Measurements from ENCODE around the gene FRMD4A. TPM values are rescaled to one million over a fixed set of nuclear protein-coding genes. Genes with fewer than 3 reads are reported as not detected.

Gene FRMD4A
- total RNA-seq, 1 experiment from 2014 or later = 7.1 TPM

- ATAC-seq (peak; percentile 90), DNase-seq (peak; percentile 42)
- H2AFZ ChIP-seq (ENCODE audit: low read length) = no peak overlapping the region
- CTCF ChIA-PET = no interaction called here
- no peaks in the 10 kb centered on the region for H3K27me3 ChIP-seq (ENCODE audit: low read length)
- H3K79me2 ChIP-seq (ENCODE audit: low read length) = no peaks in the 10 kb centered on the region
- H3K36me3 ChIP-seq (ENCODE audit: low read depth, low read length) = no peaks in the 10 kb centered on the region
- TF ChIP-seq EZH2phosphoT487 (IDR thresholded peaks at IDR 0.05; ENCODE audit: borderline replicate concordance, low read length) = no peak
- no peak for TF ChIP-seq EZH2 (IDR thresholded peaks at IDR 0.05; ENCODE audit: low read length, unreplicated experiment)
- no peak for TF ChIP-seq CTCF (conservative IDR thresholded peaks at IDR 0.05; ENCODE audit: low read depth, low read length)
- H3K4me2 ChIP-seq (ENCODE audit: low read length) = no peak overlapping the region
- H3K9me2 ChIP-seq (replicated peaks; ENCODE audit: low read length) = no peaks in the 10 kb centered on the region
- no peaks in the 10 kb centered on the region for H4K20me1 ChIP-seq (ENCODE audit: low read length)
- POLR2A ChIA-PET (ENCODE audit: unreplicated experiment) = no interaction called here
- no peaks in the 10 kb centered on the region for H3K9me3 ChIP-seq (ENCODE audit: low read length)
- no peaks in the 10 kb centered on the region for H3F3A ChIP-seq (ENCODE audit: low read length, unreplicated experiment)
- H3K4me3 ChIP-seq (ENCODE audit: low read length) = no peak overlapping the region
- no TSS peak for BruUV-seq (replicated peaks)
- no peak overlapping the region for H3K9ac ChIP-seq (ENCODE audit: low read length)
- no peak overlapping the region for H3K27ac ChIP-seq (ENCODE audit: low read length)
- intact Hi-C loops (cut with micrococcal nuclease) = no loop called here
- peaks cover 5% of the 10 kb centered on the region; the same call in 1 of the 2 replicates for H3K4me1 ChIP-seq (ENCODE audit: insufficient read depth, low read length)
Measured at GRCh38 chr10:13839430-13839990, 491.2 kb downstream of the FRMD4A start.

DNA sequence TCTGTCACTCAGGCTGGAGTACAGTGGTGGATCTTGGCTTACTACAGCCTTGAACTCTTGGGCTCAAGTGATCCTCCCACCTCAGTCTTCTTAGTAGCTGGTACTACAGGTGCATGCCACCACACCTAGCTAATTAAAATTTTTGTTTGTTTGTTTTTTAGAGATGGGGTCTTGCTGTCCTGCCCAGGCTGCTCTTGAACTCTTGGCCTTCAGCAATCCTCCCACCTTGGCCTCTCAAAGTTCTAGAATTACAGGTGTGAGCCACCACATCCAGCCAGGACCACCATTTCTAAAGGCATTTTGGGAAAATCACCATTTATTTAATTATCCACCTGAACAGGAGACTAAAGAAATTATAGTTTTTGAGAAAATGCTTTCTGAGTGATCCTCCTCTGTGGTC is 491.7 kb downstream of the FRMD4A start:
- DNase-seq (no peak), ATAC-seq (no peak)
- ChIA-PET CTCF (no interaction called here), POLR2A (ENCODE audit: unreplicated experiment) (no interaction called here)
- Histone ChIP-seq H3K36me3 (ENCODE audit: low read depth, low read length) (no peaks in the 10 kb centered on the region), H4K20me1 (ENCODE audit: low read length) (no peaks in the 10 kb centered on the region), H3K4me1 (ENCODE audit: insufficient read depth, low read length) (peaks cover 5% of the 10 kb centered on the region; the same call in 1 of the 2 replicates), H3F3A (ENCODE audit: low read length, unreplicated experiment) (no peaks in the 10 kb centered on the region), H3K27ac (ENCODE audit: low read length) (no peak overlapping the region), H3K9me2 (replicated peaks; ENCODE audit: low read length) (no peaks in the 10 kb centered on the region), H3K4me3 (ENCODE audit: low read length) (no peak overlapping the region), H3K4me2 (ENCODE audit: low read length) (no peak overlapping the region), H3K9me3 (ENCODE audit: low read length) (no peaks in the 10 kb centered on the region), H3K79me2 (ENCODE audit: low read length) (no peaks in the 10 kb centered on the region), H2AFZ (ENCODE audit: low read length) (no peak overlapping the region), H3K9ac (ENCODE audit: low read length) (no peak overlapping the region), H3K27me3 (ENCODE audit: low read length) (no peaks in the 10 kb centered on the region)
- TF ChIP-seq EZH2phosphoT487 (IDR thresholded peaks at IDR 0.05; ENCODE audit: borderline replicate concordance, low read length) (no peak), CTCF (conservative IDR thresholded peaks at IDR 0.05; ENCODE audit: low read depth, low read length) (no peak), EZH2 (IDR thresholded peaks at IDR 0.05; ENCODE audit: low read length, unreplicated experiment) (no peak)
- no TSS peak for BruUV-seq (replicated peaks)
- intact Hi-C loops (cut with micrococcal nuclease) = no loop called here

DNA sequence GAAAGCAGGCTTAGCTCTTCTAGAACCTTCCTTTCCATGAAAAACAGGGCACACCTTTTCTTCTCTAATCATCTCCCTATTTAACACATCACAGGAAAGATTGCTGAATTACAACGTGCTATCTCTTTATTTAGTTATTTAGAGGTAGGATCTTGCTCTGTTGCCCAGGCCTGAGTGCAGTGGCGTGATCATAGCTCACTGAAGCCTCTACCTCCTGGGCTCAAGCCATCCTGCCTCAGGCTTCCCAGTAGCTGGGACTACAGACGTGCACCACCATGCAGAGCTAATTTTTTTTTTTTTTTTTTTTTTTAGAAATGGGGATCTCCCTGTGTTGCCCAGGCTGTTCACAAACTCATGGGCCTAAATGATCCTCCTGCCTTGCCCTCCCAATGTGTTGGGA is 492.8 kb downstream of the FRMD4A start:
- Histone ChIP-seq H4K20me1 (ENCODE audit: low read length) (no peaks in the 10 kb centered on the region), H3K4me3 (ENCODE audit: low read length) (no peak overlapping the region), H3K27me3 (ENCODE audit: low read length) (no peaks in the 10 kb centered on the region), H3K36me3 (ENCODE audit: low read depth, low read length) (no peaks in the 10 kb centered on the region), H3K9me2 (replicated peaks; ENCODE audit: low read length) (no peaks in the 10 kb centered on the region), H2AFZ (ENCODE audit: low read length) (no peak overlapping the region), H3K4me2 (ENCODE audit: low read length) (no peak overlapping the region), H3K79me2 (ENCODE audit: low read length) (no peaks in the 10 kb centered on the region), H3K9ac (ENCODE audit: low read length) (no peak overlapping the region), H3K4me1 (ENCODE audit: insufficient read depth, low read length) (peaks cover 5% of the 10 kb centered on the region; the same call in 1 of the 2 replicates), H3K9me3 (ENCODE audit: low read length) (no peaks in the 10 kb centered on the region), H3F3A (ENCODE audit: low read length, unreplicated experiment) (no peaks in the 10 kb centered on the region), H3K27ac (ENCODE audit: low read length) (no peak overlapping the region)
- ATAC-seq (no peak), DNase-seq (no peak)
- BruUV-seq (replicated peaks) = no TSS peak
- intact Hi-C loops (cut with micrococcal nuclease) = no loop called here
- TF ChIP-seq EZH2phosphoT487 (IDR thresholded peaks at IDR 0.05; ENCODE audit: borderline replicate concordance, low read length) (no peak), EZH2 (IDR thresholded peaks at IDR 0.05; ENCODE audit: low read length, unreplicated experiment) (no peak), CTCF (conservative IDR thresholded peaks at IDR 0.05; ENCODE audit: low read depth, low read length) (no peak)
- POLR2A ChIA-PET (ENCODE audit: unreplicated experiment) = no interaction called here
- CTCF ChIA-PET = no interaction called here
